ENCODE measurements around the gene TSKS.

DNA sequence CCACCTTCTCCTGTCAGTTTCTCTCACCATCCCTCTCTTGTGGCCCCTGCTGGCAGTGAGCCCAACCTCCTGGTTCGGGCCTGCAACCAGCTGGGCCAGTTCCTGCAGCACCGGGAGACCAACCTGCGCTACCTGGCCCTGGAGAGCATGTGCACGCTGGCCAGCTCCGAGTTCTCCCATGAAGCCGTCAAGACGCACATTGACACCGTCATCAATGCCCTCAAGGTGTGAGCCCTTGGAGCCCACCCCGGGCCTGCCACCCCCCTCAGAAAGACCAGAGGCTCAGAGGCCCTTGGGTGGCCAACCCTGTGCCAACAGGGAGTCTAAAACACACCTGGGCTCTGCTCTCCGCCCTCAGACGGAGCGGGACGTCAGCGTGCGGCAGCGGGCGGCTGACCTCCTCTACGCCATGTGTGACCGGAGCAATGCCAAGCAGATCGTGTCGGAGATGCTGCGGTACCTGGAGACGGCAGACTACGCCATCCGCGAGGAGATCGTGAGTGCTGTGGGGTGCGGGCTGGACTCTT is 36.2 kb upstream of the TSKS start:
- TF ChIP-seq CTCF (IDR thresholded peaks at IDR 0.05; ENCODE audit: low read depth, low read length) = no peak
- TF ChIP-seq EZH2phosphoT487 (IDR thresholded peaks at IDR 0.05; ENCODE audit: low read depth) = no peak

Data from OCI-LY3 (cell line).